Measurements from ENCODE around the gene PARD3B. TPM values are rescaled to one million over a fixed set of nuclear protein-coding genes. Genes with fewer than 3 reads are reported as not detected.

Gene PARD3B
- total RNA-seq, 4 donors from 2014 or later: 21.8 to 85.6 (median 36.1) TPM

DNA sequence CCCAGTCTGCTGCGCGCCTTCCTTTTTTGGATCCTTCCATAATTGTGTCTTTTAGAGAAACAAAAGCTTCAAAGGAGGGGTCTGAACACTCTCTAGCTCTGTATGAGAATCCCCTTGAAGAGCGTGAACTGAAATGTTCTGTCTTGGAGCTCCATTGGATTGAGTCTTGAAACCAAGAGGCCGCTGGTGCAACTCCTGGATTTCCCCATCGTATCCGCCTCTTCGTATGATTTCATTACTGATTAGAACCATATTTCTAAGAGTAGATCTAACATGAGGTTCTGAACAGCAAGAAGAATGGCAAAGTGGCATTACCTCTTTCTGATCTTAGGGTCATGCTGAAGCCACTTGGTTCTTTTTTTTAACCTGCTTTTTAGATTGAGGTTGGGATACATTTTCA is 1105.7 kb downstream of the PARD3B start:
- no peaks in the 10 kb centered on the region for H3K9me3 ChIP-seq
- H3K27ac ChIP-seq: no peak overlapping the region
- no peaks in the 10 kb centered on the region for H3K36me3 ChIP-seq
- no peak overlapping the region for H3K4me3 ChIP-seq
- intact Hi-C loops (cut with DNase I; ENCODE audit: low total_unique reads): no loop called here
- no peaks in the 10 kb centered on the region for H3K4me1 ChIP-seq
- no peak for DNase-seq
- TF ChIP-seq POLR2A (IDR thresholded peaks at IDR 0.05) (no peak), CTCF (IDR thresholded peaks at IDR 0.05) (no peak)
- no peaks in the 10 kb centered on the region for H3K27me3 ChIP-seq

- TF ChIP-seq POLR2A (IDR thresholded peaks at IDR 0.05) (no peak), CTCF (IDR thresholded peaks at IDR 0.05) (no peak)
- Histone ChIP-seq H3K9me3 (no peaks in the 10 kb centered on the region), H3K36me3 (no peaks in the 10 kb centered on the region), H3K4me1 (no peaks in the 10 kb centered on the region), H3K27ac (no peak overlapping the region), H3K4me3 (no peak overlapping the region), H3K27me3 (no peaks in the 10 kb centered on the region)
- intact Hi-C loops (cut with DNase I; ENCODE audit: low total_unique reads): no loop called here
- no peak for DNase-seq
Observed at GRCh38 chr2:205651719-205652118, 1106.4 kb downstream of the PARD3B start.

GRCh38 chr2:205654878-205655605 is 1109.8 kb downstream of the PARD3B start:
- DNase-seq: no peak
- intact Hi-C loops (cut with DNase I; ENCODE audit: low total_unique reads): no loop called here
- Histone ChIP-seq H3K4me1 (peaks cover 0 to 4% of the 10 kb centered on the region in 2 donors), H3K36me3 (no peaks in the 10 kb centered on the region), H3K27ac (no peak overlapping the region), H3K27me3 (no peaks in the 10 kb centered on the region), H3K9me3 (no peaks in the 10 kb centered on the region), H3K4me3 (no peak overlapping the region)
- TF ChIP-seq POLR2A (IDR thresholded peaks at IDR 0.05): no peak
- TF ChIP-seq CTCF (IDR thresholded peaks at IDR 0.05): no peak

- intact Hi-C loops (cut with DNase I; ENCODE audit: low total_unique reads): no loop called here
- Histone ChIP-seq H3K9me3 (no peaks in the 10 kb centered on the region), H3K4me3 (no peak overlapping the region), H3K27ac (no peak overlapping the region), H3K36me3 (no peaks in the 10 kb centered on the region), H3K27me3 (no peaks in the 10 kb centered on the region), H3K4me1 (peaks cover 0 to 4% of the 10 kb centered on the region in 2 donors)
- DNase-seq: no peak
- TF ChIP-seq CTCF (IDR thresholded peaks at IDR 0.05) (no peak), POLR2A (IDR thresholded peaks at IDR 0.05) (no peak)
Observed at GRCh38 chr2:205655779-205656456, 1110.6 kb downstream of the PARD3B start.

- DNase-seq: no peak
Observed at GRCh38 chr2:205656461-205656860, 1111.2 kb downstream of the PARD3B start.

More at GRCh38 chr2:205656461-205656860, 1111.2 kb downstream of the PARD3B start:
- no peak overlapping the region for H3K4me3 ChIP-seq
- H3K36me3 ChIP-seq: no peaks in the 10 kb centered on the region
- H3K4me1 ChIP-seq: peaks cover 0 to 4% of the 10 kb centered on the region in 2 donors
- no peak for TF ChIP-seq POLR2A (IDR thresholded peaks at IDR 0.05)
- no peak for TF ChIP-seq CTCF (IDR thresholded peaks at IDR 0.05)
- intact Hi-C loops (cut with DNase I; ENCODE audit: low total_unique reads): no loop called here
- H3K27me3 ChIP-seq: no peaks in the 10 kb centered on the region
- no peak overlapping the region for H3K27ac ChIP-seq
- no peaks in the 10 kb centered on the region for H3K9me3 ChIP-seq
